Measurements from ENCODE around the gene DYNC1H1.

- TF ChIP-seq CTCF (tag by site-specific recombination; IDR thresholded peaks at IDR 0.05): no peak; the same call in 1 of the 2 replicates
- no peak for TF ChIP-seq ZNF560 (tag by site-specific recombination; IDR thresholded peaks at IDR 0.05; ENCODE audit: borderline replicate concordance)
- no peak for TF ChIP-seq ZNF114 (tag by site-specific recombination; IDR thresholded peaks at IDR 0.05)
- no peak for TF ChIP-seq ZNF449 (tag by site-specific recombination; IDR thresholded peaks at IDR 0.05)
- no peak for TF ChIP-seq KLF1 (tag by site-specific recombination; IDR thresholded peaks at IDR 0.05)
Observed at GRCh38 chr14:102086709-102086971, 122.3 kb downstream of the DYNC1H1 start.
